ENCODE results near the gene TEX35.
"Not testable (repeated sequence)": the region's sequence is repeated elsewhere in the genome, so short reads cannot be mapped to it uniquely, and the experiment has no call there.

TEX35 gene

GRCh38 chr1:178502856-178503255 is 10.1 kb upstream of the TEX35 start:
- Histone ChIP-seq H3K9ac (ENCODE audit: low read depth, low read length) (no peak overlapping the region), H3K4me2 (ENCODE audit: insufficient read depth, low read length) (no peak overlapping the region), H3K4me1 (ENCODE audit: insufficient read depth, low read length) (no peaks in the 10 kb centered on the region), H3K36me3 (ENCODE audit: insufficient read depth, low read length) (no peaks in the 10 kb centered on the region), H2AFZ (ENCODE audit: low read depth, low read length) (no peak overlapping the region), H3K79me2 (ENCODE audit: insufficient read depth, low read length) (no peaks in the 10 kb centered on the region), H3K27me3 (ENCODE audit: insufficient read depth, low read length, poor library complexity) (no peaks in the 10 kb centered on the region), H3K27ac (ENCODE audit: low read length) (no peak overlapping the region), H4K20me1 (ENCODE audit: insufficient read depth, low read length) (no peaks in the 10 kb centered on the region), H3K9me3 (ENCODE audit: insufficient read depth, low read length, severe bottlenecking) (no peaks in the 10 kb centered on the region), H3K4me3 (ENCODE audit: low read depth in 1 of 2, low read length in 2 of 2) (no peak overlapping the region)
- ATAC-seq (ENCODE audit: insufficient read depth, low read depth) (no peak), DNase-seq (no peak)
- TF ChIP-seq EZH2 (IDR thresholded peaks at IDR 0.05; ENCODE audit: borderline replicate concordance, low read depth, low read length, severe bottlenecking), result no peak
- TF ChIP-seq CTCF (IDR thresholded peaks at IDR 0.05; ENCODE audit: borderline replicate concordance, extremely low read depth, low read length, poor library complexity, severe bottlenecking), result no peak

- H3K4me1 ChIP-seq (ENCODE audit: insufficient read depth, low read length); H3K27ac ChIP-seq (ENCODE audit: low read length); H3K9ac ChIP-seq (ENCODE audit: low read depth, low read length); H3K4me3 ChIP-seq (ENCODE audit: low read depth in 1 of 2, low read length in 2 of 2); H3K27me3 ChIP-seq (ENCODE audit: insufficient read depth, low read length, poor library complexity); H3K9me3 ChIP-seq (ENCODE audit: insufficient read depth, low read length, severe bottlenecking); H4K20me1 ChIP-seq (ENCODE audit: insufficient read depth, low read length); H3K4me2 ChIP-seq (ENCODE audit: insufficient read depth, low read length); H2AFZ ChIP-seq (ENCODE audit: low read depth, low read length); ATAC-seq (ENCODE audit: insufficient read depth, low read depth); H3K79me2 ChIP-seq (ENCODE audit: insufficient read depth, low read length); DNase-seq; H3K36me3 ChIP-seq (ENCODE audit: insufficient read depth, low read length): not testable (repeated sequence)
These were observed 9.6 kb upstream of the TEX35 start for GRCh38 chr1:178503316-178503715.

GRCh38 chr1:178503849-178504248 is 9.1 kb upstream of the TEX35 start:
- DNase-seq, result no peak

GRCh38 chr1:178504286-178504685 is 8.6 kb upstream of the TEX35 start:
- Histone ChIP-seq H3K9ac (ENCODE audit: low read depth, low read length) (no peak overlapping the region), H3K79me2 (ENCODE audit: insufficient read depth, low read length) (no peaks in the 10 kb centered on the region), H3K27ac (ENCODE audit: low read length) (no peak overlapping the region), H3K9me3 (ENCODE audit: insufficient read depth, low read length, severe bottlenecking) (no peaks in the 10 kb centered on the region), H3K4me3 (ENCODE audit: low read depth in 1 of 2, low read length in 2 of 2) (no peak overlapping the region), H3K27me3 (ENCODE audit: insufficient read depth, low read length, poor library complexity) (no peaks in the 10 kb centered on the region), H3K4me1 (ENCODE audit: insufficient read depth, low read length) (no peaks in the 10 kb centered on the region), H3K36me3 (ENCODE audit: insufficient read depth, low read length) (no peaks in the 10 kb centered on the region), H2AFZ (ENCODE audit: low read depth, low read length) (no peak overlapping the region), H3K4me2 (ENCODE audit: insufficient read depth, low read length) (no peak overlapping the region), H4K20me1 (ENCODE audit: insufficient read depth, low read length) (no peaks in the 10 kb centered on the region)
- ATAC-seq (ENCODE audit: insufficient read depth, low read depth), result no peak
- no peak for DNase-seq
- TF ChIP-seq CTCF (IDR thresholded peaks at IDR 0.05; ENCODE audit: borderline replicate concordance, extremely low read depth, low read length, poor library complexity, severe bottlenecking) (no peak), EZH2 (IDR thresholded peaks at IDR 0.05; ENCODE audit: borderline replicate concordance, low read depth, low read length, severe bottlenecking) (no peak)

More at GRCh38 chr1:178503849-178504248, 9.1 kb upstream of the TEX35 start:
- Histone ChIP-seq H3K4me2 (ENCODE audit: insufficient read depth, low read length) (no peak overlapping the region), H3K36me3 (ENCODE audit: insufficient read depth, low read length) (no peaks in the 10 kb centered on the region), H3K9me3 (ENCODE audit: insufficient read depth, low read length, severe bottlenecking) (no peaks in the 10 kb centered on the region), H3K79me2 (ENCODE audit: insufficient read depth, low read length) (no peaks in the 10 kb centered on the region), H3K27me3 (ENCODE audit: insufficient read depth, low read length, poor library complexity) (no peaks in the 10 kb centered on the region), H3K9ac (ENCODE audit: low read depth, low read length) (no peak overlapping the region), H3K27ac (ENCODE audit: low read length) (no peak overlapping the region), H4K20me1 (ENCODE audit: insufficient read depth, low read length) (no peaks in the 10 kb centered on the region), H3K4me3 (ENCODE audit: low read depth in 1 of 2, low read length in 2 of 2) (no peak overlapping the region), H2AFZ (ENCODE audit: low read depth, low read length) (no peak overlapping the region), H3K4me1 (ENCODE audit: insufficient read depth, low read length) (no peaks in the 10 kb centered on the region)
- ATAC-seq (ENCODE audit: insufficient read depth, low read depth), result no peak
- no peak for TF ChIP-seq EZH2 (IDR thresholded peaks at IDR 0.05; ENCODE audit: borderline replicate concordance, low read depth, low read length, severe bottlenecking)
- no peak for TF ChIP-seq CTCF (IDR thresholded peaks at IDR 0.05; ENCODE audit: borderline replicate concordance, extremely low read depth, low read length, poor library complexity, severe bottlenecking)

Measured in DND-41 (cell line).